Metanephros (tissue), 1 donor: ENCODE results near the gene IGFBP5. TPM values are rescaled to one million over a fixed set of nuclear protein-coding genes. Genes with fewer than 3 reads are reported as not detected.

Source experiments
- total RNA-seq: library from RNA; depleted of rRNA; stranded (reverse); fragments of >200 nt; gene quantifications from one replicate; pipeline ENCODE4 v1.2.3, GENCODE V29; 2014

The IGFBP5 gene
- total RNA-seq = 522 TPM

GRCh38 chr2:216695401-216695821, at the start of gene IGFBP5:
Gene IGFBP5, minus strand, starts transcription at chr2:216695549. Its CDS starts 774 bp downstream, at chr2:216694775.

GRCh38 chr2:216632952-216633615, 62.3 kb downstream of the IGFBP5 start, which contains the start of gene IGFBP2:
Gene IGFBP2, plus strand, starts transcription at chr2:216633420. Its CDS starts 104 bp downstream, at chr2:216633524.

Other genes starting within 250 kb of the IGFBP5 start
- gene RPL37A, start 196.7 kb downstream of the IGFBP5 start, total RNA-seq = 3,792 TPM
- gene IGFBP2, start 62.1 kb downstream of the IGFBP5 start, total RNA-seq = 281 TPM
- gene TNP1, start 164.5 kb upstream of the IGFBP5 start, total RNA-seq = not detected